HPDE6-E6E7 (cell line): ENCODE measurements around the gene RNF180.

Experiments used
- DNase-seq: peaks from one replicate; pipeline ENCODE4 v3.0.0; 2011; ENCODE audit warnings: missing footprints; ENCODE audit errors: extremely low spot score

RNF180 gene

GRCh38 chr5:64165500-64166200 lies at the start of gene RNF180:
TSS of gene RNF180 (plus strand) at chr5:64165843. CDS start at chr5:64200808, 34,965 bp downstream.
- peak; percentile 25 for DNase-seq

- DNase-seq: no peak
Measured at GRCh38 chr5:64125521-64125920, 40.1 kb upstream of the RNF180 start.

DNA sequence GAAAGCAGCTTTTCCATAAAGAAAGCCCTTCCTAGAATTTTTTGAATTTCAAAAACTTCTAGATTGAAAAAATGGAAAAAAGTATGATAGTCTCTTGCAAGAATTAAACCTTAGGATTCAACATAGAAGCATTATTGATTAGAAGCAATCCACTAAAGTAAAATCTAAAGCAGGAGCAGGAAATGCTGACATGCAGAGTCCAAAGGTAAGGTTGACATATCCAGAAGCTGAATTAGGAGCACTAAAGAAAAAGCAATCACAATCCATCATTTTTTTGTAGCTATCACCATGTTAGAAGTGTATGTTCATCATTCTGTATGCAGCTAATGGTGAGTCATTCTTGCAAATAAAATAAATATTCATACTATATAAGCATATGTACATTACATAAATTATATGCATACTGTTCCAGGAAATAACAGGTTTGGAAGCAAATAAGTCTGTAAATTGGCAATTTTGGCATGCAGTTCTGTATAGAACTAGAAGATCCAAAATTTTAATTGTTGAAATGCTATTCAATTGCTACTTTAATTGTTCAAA lies 39.4 kb upstream of the RNF180 start:
- no peak for DNase-seq

DNA sequence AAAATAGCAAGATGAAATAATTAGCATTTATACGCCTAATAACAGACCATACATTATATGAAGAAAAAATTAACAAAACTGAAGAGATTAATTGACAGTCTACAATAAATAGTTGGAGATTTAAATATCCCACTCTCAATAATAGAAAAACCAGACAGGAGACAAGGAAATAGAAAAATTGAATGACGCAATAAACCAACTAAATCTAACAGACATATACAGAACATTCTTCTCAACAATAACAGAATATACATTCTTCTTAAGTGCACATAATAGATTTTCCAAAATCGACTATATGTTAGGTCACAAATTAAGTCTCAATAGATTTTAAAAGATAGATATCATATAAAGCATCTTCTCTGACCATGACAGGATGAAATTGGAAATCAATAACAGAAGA lies 25.6 kb upstream of the RNF180 start:
- DNase-seq: no peak

DNA sequence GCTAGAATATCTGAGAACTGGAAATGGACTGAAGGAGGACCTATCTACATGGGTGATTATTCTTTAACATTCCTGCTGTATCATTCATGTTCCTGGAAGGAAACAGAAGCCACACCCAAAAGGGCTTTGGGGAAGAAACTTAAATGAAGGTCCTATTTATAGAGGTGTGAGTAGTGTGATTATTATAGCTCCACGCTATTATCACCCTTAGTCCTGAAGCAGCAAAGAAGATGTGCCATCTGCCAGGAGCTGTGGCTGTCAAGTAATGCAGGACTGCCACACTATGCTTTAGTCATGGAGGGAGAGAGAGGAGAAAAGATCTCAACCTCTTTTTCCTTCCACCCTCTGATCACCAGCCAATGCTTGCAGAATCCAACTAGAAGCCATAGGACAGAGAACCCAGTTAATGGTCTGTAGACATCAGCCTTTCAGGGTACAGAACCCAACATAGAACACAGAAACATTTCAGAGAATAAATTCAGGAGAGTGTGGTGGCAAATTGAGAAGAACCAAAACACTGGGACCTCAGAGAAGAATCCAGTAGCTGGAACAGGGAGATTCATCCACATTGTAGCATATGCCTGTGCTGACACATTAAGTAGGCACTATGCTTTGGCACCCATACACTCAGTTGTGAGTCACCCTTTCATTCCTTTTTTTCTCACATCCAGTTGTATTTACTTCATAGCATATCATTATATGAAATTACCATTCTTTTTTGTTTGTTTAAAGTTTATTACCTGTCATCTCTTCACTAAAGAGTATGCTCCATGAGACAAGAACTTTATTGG lies 21.0 kb upstream of the RNF180 start:
- DNase-seq: peak; percentile 12

DNA sequence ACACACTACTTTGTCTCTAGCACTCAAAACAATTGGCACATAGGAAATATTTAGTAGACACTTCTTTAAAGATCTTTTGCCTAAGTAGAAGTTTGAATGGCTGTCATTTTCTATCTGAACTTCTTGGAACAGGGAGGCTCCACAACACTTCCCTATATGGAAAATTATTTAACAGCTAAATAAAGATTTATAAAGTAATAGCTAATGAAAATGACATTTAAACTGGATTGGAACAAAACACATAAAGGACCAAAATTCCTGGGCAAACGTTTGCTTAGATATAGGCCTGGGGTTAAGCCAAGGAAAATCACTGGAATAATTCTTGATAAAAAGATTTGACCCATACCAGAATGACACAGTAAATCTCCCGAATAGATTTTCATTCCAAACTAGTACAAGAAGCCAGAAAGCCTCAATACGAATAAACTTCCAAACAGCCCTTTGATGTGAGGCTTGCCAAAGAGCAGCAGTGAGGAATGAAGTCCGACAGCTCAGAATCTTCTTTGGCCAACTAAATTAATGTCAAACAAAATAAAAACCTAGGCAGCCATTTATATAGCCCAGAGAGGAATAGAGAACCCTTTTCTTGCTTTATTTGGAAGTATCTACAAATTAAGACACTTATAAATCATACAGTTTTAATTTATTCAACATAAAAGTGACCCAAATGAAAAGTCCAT lies 20.3 kb upstream of the RNF180 start:
- DNase-seq: no peak

- DNase-seq: no peak
Measured at GRCh38 chr5:64147379-64147778, 18.3 kb upstream of the RNF180 start.

- DNase-seq: peak; percentile 29
Measured at GRCh38 chr5:64147849-64148441, 17.7 kb upstream of the RNF180 start.

GRCh38 chr5:64149268-64149667 lies 16.4 kb upstream of the RNF180 start:
- no peak for DNase-seq

GRCh38 chr5:64149857-64150521 lies 15.7 kb upstream of the RNF180 start:
- no peak for DNase-seq

DNA sequence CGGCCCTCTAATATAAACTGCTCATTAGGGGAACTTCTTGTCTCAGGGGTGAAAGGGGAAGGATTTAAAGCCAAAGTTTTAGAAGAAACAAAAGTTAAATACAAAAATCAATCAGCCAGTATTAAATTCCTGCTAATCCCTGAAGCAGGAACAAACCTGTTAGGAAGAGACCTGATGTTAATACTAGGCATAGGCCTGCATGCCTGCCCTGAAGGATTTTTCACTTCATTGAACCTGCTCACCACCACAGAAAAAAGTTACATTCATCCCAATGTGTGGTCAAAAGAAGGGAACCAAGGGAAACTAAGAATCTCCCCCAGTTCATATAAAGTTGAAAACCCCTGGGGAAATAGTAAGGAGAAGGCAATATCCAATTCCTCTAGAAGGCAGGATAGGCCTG lies 9.4 kb upstream of the RNF180 start:
- DNase-seq: no peak

GRCh38 chr5:64158827-64159226 lies 6.8 kb upstream of the RNF180 start:
- DNase-seq: no peak

GRCh38 chr5:64160201-64160600 lies 5.4 kb upstream of the RNF180 start:
- DNase-seq: no peak

DNA sequence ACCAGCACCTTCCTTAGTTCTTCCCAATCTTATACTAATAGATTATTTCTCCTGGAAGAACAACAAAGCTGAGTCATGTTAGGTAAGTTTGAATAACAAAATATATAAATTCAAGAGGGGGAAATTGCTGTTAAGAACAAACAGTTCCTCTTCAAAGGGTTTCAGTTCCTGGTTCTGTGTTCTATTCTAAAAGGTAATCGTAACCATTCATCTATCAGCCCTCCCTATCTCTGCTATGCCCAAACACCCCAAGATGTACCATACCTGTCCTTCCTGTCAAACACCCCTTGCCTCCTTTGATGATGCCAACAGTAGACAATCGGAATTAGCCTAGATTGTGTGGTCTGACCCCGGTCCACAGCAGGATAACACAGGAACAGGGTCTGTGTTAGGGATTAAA lies 4.2 kb upstream of the RNF180 start:
- DNase-seq: no peak

- no peak for DNase-seq
Measured at GRCh38 chr5:64163135-64163534, 2.5 kb upstream of the RNF180 start.

GRCh38 chr5:64163746-64164145 lies 1.9 kb upstream of the RNF180 start:
- DNase-seq: no peak

- DNase-seq: no peak
Measured at GRCh38 chr5:64164166-64164565, 1.5 kb upstream of the RNF180 start.

GRCh38 chr5:64165160-64165499 lies 513 bp upstream of the RNF180 start:
- no peak for DNase-seq

- DNase-seq: no peak
Measured at GRCh38 chr5:64166201-64166959, 737 bp downstream of the RNF180 start.

DNA sequence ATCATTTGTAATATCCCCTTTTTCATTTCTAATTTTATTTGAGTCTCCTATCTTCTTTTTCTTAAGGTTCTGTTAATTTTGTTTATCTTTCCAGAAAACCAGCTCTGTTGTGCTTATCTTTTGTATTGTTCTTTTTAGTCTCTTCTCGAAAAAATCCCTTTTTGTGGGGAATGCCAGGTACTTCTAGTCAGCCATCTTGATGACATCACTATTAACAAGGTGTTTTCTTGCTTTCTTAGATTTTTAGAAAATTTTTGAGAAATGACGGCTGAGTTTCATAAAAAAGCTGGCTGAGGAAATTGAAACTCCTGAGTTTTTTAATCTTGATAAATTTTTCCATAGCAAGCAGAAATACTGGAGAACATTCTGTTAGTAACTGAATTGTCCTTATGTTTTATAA lies 10.7 kb downstream of the RNF180 start:
- DNase-seq: no peak
